CD4-positive, alpha-beta T cell treated with Interleukin-15 for 1 hour (primary cell): ENCODE results near the gene SWSAP1.
A peak's percentile ranks its signal among the peaks of the same experiment; 100 is the strongest.
"Not testable (repeated sequence)": the region's sequence is repeated elsewhere in the genome, so short reads cannot be mapped to it uniquely, and the experiment has no call there.

Source experiments
- DNase-seq: peaks from one replicate; pipeline ENCODE4 v3.0.0-alpha.2; 2020

The SWSAP1 gene, protein sequence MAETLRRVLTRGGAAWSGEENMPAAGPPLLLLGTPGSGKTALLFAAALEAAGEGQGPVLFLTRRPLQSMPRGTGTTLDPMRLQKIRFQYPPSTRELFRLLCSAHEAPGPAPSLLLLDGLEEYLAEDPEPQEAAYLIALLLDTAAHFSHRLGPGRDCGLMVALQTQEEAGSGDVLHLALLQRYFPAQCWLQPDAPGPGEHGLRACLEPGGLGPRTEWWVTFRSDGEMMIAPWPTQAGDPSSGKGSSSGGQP

DNA sequence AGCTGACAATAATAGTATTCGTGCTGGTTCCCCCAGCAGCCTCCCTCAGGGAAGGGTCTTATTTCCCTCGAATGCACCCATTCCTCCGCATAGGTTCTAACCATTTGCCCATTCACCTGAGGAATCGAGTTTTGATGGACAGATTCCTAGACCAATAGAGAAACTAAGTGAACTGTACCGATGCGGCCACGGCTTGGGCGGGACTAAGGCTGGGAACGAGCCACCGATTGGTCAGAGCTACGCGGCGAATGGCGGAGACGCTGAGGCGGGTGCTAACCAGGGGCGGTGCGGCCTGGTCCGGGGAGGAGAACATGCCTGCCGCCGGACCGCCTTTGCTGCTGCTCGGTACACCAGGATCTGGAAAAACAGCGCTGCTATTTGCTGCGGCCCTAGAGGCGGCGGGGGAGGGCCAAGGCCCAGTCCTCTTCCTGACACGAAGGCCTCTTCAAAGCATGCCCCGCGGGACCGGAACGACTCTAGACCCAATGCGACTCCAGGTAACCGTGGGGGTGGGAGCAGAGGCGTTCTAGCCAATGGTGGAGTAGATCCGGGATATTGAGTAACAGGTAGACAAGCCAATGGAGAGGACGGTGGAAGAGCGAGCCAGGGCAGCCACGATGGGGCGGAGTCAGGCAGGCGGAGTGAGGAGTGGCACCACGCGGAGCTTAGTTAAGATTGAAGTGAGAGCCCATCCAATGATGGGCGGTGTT is at the start of gene SWSAP1:
Gene SWSAP1 (plus strand): TSS at position 234 of the 710 bp plus-strand sequence. CDS start 15 bp downstream, at position 249.
- peak; percentile 100 for DNase-seq

DNA sequence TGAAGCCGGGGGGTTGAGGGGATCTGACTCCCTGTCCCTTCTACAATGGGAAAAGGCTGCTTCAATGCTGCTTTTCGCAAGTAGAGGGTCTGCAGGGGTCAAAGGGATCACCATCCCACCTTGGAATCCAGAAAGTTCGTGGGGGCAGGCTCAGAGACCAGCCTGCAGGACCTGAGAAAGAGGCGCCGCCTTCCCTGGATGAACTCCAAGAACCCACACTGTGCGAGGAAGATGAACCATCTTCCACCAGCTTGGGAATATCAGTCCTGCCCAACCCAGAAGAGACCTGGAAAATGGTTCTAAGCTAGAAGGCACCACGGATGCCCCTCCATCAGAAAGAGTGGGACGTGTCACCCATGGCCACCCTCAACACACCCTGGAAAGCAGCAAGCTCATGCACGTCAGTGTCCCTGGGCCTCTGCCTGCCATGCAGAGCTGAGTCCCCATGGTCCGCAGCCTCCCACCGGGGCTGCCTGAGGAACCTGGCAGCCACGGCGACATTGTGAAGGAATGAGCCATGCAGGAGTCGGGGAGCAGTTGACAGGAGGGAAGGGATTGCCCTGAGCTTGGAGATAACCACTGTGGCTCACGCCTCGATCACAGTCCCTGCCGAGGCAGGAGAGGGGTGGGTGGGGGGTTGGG is 49.6 kb upstream of the SWSAP1 start:
- no peak for DNase-seq

DNA sequence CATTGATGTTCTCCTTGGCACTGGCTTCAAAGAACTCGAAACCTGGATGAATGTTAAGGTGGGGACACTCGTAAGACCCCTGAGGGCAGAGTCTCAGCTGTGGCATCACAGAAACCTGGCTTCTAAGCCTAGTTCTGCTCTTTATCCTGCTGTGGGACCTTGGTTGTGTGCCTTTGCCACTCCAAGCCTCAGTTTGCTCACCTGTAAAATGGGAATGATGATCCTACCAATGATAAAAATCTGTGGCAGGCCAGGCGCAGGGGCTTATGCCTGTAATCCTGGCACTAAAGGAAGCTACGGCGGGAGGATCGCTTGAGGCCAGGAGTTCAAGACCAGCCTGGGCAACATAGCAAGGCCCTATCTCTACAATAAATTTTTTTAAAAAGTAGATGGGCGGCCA is 48.9 kb upstream of the SWSAP1 start:
- DNase-seq = no peak

DNA sequence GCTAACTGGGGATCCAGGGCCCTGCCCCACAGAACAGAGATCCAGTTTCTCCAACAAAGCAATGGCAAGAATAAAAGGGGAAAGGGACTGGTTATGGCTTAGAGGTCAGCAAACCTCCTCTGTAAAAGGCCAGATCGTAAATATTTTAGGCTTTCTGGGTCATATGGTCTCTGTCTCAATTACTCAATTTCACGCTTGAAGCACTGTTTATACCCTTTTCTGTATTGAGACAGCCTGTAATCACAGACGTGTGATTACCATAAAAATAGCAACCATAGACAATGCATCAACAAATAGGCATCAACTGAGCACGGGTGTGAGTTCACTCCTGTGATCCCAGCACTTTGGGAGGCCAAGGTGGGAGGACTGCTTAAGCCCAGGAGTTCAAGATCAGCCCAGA is 44.3 kb upstream of the SWSAP1 start:
- DNase-seq = no peak

DNA sequence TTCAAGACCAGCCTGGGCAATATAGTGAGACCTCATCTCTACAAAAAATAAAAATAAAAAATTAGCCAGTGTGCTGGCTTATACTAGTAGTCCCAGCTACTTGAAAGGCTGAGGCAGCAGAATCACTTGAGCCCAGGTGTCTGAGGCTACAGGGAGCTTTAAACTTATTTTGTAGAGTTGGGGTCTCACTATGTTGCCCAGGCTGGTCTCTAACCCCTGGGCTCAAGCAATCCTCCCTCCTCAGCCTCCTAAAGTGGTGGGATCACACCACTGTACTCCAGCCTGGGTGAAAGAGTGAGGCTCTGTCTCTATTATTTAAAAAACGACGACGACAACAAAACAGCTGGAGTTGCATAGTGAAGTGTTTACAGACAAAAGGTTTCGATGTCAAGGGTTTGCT is 43.0 kb upstream of the SWSAP1 start:
- DNase-seq = no peak

DNA sequence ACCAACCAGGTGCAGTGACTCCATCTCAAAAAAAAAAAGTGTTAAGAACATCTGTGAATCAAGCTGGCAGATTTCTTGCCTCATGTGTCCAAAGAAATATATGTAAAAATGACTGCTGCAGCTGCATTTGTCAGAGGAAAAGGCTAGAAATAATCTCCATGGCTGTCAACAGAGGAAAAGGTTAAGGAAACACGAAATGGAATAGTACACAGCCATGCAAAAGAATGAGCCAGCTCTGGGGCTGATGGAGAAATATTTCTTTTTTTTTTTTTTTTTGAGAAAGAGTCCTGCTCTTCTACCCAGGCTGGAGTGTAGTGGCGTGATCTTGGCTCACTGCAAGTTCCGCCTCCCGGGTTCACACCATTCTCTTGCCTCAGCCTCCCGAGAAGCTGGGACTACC is 41.6 kb upstream of the SWSAP1 start:
- DNase-seq = no peak

DNA sequence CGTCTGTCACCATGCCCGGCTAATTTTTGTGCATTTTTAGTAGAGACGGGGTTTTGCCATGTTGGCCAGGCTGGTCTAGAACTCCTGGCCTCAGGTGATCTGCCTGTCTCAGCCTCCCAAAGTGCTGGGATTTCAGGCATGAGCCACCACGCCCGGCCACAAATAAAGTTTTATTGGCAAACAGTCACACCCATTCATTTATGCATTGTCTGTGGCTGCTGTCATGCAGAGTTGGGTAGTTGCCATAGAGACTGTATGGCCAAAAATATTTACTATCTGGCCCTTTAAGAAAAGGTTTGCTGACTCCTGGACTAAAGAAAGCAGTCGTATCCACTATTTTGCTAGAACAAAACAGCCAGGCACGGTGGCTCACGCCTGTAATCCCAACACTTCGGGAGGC is 40.6 kb upstream of the SWSAP1 start:
- not testable (repeated sequence) for DNase-seq

DNA sequence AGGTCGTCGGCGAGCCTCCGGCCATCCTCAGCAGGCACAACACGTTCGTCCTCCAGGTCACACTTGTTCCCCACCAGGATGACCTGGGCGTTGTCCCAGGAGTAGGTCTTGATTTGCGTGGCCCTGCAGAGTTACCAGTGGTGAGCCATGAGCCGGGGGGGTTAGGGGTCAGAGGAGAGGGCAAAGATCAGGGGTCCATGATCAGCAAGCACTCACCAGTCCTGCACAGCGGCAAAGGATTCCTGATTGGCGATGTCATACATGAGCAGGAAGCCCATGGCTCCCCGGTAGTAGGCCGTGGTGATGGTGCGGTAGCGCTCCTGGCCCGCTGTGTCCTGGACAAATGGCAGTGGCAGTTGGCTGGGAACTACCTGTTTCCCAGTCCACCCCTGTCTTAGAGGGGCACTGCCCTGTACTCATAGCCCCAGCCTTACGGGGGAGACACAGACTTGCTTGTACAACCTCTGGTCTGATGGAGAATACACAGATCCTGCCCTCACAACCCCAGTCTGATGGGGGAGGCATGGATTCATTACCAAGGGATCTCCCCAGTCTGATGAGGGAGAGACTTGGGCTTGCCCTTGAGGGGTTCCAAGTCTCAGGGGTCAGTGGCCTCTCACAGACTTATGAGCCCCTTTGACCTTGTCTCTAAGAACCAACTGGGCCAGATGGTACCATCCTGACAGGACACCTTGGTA is 38.9 kb upstream of the SWSAP1 start:
- no peak for DNase-seq

DNA sequence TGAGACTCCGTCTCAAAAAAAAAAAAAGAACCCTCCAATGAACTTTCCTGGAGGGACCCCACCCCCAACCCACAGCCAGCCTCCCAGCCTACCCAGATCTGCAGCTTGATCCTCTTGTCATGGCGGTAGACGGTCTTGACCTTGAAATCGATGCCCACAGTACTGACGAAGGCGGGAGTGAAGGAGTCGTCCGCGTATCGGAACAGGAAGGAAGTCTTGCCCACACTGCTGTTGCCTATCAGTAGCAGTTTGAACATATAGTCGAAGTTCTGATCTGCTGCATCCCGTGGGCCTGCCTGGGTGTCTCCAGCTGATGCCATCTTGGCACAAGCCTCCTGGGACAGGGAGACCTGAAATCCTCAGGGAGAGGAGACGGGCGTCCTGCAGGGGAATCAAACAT is 37.4 kb upstream of the SWSAP1 start:
- no peak for DNase-seq

DNA sequence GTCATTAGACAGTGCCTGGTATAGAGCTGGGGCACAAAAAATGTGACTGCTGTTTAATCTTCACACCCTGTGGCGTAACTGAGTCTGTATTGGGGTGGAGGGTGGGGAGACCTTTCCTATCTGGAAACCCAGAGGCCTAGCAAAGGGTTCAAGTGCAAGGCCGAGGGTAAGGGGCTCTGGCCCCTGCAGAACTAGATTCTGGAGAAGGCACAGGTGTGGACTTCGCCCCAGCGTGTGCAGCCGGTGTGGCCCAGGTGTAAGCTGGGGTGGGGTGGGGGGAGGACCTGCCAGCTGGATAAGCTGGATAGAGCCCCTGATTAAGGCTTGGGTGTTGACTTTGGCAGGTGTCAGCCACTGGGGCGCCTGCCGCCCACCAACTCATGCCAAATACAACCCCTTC is 36.3 kb upstream of the SWSAP1 start:
- DNase-seq = no peak

DNA sequence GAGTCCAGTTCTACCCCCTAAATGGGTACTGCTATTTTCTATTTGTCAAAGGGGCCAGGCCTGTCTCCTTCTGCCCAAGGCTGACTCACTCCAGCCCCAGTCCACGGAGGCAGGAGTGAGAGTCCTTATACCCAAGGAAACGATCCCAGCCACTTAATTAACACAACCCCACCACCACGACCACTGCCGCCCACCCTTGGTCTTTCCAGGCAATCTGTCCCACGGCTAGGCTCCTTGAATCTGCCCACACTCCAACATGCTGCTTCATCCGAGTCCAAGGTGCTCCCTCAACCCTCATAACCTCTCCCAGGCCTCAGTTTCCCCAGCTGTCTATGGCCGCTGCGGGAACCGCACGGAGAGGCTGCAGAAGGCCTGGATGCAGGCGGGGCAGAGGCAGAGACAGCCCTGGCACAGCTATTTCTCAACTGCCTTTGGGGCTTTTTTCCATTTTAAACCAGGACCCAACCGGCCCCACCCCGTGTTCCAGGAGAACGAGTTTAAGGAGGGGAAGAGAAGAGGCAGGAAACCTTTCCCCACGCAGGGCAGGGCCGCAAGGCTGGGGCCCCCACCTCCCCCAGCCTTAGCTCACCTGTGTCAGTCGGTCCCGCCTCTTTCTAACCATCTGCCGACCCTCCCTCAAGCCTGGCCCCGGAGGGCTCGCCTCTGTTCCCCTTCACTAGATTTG is 35.8 kb upstream of the SWSAP1 start:
- DNase-seq = no peak

DNA sequence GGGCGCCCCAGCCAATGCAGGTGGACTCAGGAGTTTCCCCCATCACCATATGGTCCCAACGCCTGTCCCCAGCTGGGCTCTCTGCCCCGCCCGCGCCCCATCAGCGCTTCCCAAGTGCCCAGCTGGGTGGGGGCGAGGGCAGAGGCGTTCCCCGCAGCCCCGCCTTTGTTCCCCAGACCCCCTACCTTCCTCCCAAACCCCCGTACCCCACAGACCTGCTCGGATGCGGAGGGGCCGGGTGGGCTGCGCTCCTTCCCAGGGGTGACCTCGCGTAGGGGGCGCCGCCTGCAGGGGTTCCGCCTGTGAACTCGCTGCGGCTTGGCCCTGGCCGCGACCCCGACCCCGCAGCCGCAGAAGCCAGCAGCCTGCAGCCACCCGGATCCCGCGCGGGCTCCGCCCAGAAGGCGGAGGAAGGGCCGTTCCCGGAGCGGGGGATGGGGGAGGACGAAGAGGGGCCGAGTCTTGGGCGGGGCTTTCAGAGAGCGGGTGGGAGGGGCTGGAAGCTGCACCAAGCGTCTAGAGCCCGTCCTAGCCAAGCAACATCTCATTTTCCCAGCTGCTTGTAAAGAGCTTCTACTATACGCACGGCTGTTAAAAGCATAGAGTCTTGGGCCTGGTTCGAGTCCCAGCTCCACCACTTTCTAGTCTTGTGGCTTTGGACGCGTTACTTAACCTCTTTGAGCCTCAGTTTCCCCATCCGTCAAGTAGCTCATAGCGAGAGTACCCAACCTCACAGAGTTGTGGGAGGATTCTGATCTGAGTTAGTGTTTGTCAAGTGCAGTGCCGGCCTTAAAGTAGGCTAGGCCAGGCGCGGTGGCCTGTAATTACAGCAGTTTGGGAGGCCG is 35.0 kb upstream of the SWSAP1 start, which contains the start of gene RAB3D:
Gene RAB3D (minus strand): TSS at position 404 of the 845 bp plus-strand sequence. CDS start 2,258 bp downstream, outside the sequence.
- peak; percentile 85 for DNase-seq

DNA sequence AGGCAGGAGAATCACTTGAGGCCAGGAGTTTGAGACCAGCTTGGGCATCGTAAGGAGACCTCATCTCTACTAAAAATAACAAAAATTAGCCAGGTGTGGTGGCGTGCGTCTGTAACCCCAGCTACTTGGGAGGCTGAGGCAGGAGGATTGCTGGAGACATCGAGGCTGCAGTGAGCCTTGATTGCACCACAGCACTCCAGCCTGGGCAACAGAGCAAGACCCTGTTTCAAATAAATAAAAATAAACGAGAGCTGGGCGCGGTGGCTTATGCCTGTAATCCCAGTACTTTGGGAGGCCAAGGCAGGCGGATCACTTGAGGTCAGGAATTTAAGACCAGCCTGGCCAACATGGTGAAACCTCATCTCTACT is 34.4 kb upstream of the SWSAP1 start:
- DNase-seq = not testable (repeated sequence)

DNA sequence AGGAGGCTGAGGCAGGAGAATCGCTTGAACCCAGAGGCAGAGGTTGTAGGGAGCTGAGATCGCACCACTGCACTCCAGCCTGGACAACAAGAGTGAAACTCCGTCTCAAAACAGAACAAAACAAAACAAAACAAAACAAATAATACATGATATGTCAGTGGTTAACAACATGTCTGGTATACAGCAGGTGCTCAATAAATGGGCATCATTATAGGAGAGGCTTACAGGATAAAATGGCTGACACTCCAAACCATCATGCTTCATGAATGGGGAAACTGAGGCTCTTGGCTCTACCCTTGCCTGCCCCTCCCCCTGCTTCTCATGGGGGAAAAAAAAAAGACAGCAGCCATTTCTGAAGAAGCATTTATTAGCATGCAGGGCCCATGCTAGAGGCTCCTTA is 32.0 kb upstream of the SWSAP1 start:
- no peak for DNase-seq

DNA sequence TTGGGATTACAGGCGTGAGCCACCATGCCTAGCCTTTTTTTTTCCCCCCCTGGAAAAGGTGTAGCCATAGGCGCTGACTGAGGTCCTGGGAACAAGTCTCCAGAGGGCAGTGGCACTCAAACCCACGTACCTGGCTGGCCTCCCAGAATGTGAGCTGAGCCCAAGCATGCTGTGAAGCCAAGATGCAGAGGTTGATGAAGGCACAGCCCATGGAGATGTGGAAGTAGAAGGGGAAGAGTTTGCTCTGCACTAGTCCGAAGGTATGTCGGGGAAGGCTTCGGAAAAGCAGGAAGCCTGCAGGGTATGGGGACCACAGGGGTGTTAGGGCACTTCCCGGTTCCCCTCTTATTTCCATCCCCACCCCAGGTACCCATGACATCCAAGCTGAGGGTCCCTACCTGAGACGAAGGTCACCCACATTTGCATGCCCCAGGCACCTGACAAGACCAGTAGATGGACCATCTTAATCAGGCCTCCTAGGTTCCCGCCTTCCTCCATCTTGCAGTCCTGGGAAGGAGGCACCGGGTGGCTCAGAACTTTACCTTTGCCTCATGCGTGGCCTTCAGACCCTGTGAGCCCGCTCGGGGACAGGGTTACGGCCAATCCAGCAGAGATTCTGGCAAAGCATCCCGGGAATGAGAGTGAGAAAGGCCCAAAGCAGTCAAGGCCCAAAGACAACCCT is 29.2 kb upstream of the SWSAP1 start:
- DNase-seq = no peak

DNA sequence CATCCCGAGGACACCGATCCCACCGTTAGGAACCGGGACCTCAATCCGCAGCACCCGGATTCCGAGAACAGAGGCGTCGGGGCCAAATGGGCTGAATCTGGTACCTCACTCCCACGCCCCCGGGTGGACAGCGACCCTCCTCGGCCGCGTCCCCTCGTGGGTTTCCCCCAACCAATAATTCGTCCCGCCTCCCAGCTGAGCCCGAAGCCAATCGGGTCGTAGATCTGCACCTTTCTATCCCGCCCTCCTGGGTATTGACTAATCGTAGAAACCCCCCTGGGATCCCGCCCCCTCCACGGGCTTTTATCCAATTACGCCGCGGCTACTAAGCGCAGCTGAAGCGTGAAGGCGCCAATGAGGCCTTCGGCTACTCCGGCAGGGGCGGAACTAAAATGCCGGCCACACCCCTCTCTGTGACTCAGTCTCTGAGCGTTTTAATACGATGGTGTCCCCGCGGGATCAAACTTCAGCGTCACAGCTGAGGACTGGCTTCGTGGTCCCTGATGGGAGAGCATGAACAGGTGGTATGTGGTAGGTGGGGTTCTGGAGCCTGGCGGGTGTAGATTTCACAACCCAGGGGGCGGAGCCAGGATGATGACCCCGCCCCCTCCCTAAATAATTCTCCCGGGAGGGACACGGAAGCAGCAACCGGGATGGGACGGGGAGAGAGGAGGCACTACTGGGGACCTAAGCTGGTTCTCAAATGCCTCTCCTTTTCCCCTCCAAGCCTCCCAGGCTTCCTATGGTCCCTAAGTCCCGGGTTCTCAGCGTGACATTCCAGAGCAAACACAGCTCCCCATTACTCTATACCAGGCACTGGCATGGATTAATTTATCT is 28.1 kb upstream of the SWSAP1 start, which contains the start of the genes CCDC159 and TMEM205:
Gene CCDC159 (plus strand): TSS at position 416 of the 837 bp plus-strand sequence. CDS start 88 bp downstream, at position 504.
Gene TMEM205 (minus strand): TSS at position 165 of the 837 bp plus-strand sequence. CDS start 649 bp downstream, outside the sequence.
- peak; percentile 99 for DNase-seq

DNA sequence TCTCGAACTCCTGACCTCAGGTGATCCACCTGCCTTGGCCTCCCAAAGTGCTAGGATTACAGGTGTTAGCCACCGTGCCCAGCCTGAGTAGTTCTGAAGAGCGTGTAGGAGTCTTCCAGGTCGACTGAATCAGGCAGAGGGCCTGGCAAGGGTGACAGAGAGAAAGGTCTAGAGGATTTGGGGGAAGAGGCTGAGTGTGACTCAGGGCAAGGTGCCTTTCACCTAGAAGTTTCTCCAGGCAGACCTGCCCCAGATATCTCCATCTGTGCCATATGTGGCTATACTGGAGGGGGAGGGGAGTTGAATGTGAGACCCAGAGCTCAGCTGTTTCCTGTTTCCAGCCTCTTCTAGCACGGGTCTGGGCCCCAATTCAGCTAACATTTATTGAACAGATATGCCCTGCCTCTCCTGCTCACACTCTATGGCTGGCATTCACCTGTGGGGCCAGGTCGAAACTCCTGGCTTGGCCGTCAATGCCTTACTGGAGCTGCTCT is 26.9 kb upstream of the SWSAP1 start:
- DNase-seq = no peak

DNA sequence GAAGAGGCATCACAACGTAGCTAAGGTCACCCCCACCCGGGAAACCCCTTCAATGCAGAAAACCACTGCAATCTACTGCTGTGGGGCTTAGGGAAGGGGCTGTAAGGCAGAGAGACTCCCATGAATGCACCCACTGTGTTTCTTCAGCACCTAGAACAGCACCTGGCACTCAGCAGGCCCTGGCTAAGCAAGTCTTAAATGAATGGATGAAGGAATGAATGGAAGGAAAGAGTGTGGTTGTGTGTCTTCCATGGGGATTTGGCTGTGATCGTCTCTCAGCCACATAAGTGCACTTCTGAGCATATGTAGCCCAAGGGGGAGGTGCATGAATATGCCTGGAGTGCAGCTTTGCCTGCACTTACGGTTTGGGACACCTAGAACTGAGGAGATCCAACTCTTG is 25.3 kb upstream of the SWSAP1 start:
- no peak for DNase-seq

DNA sequence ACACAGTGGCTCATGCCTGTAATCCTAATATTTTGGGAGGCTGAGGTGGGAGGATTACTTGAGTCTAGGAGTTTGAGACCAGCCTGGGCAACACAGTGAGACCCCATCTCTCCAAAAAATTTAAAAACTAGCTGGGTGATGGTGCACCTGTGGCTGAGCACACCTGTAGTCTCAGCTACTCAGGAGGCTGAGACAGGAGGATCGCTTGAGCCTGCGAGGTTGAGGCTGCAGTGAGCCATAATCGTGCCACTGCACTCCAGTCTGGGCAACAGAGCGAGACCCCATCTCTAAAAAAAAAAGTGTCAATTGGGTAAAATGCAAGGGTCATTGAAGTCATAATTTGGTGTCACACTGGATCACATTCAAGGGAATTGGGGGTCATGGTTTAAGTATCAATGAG is 20.4 kb upstream of the SWSAP1 start:
- not testable (repeated sequence) for DNase-seq
